ENCODE measurements around the gene RGS3. TPM values are rescaled to one million over a fixed set of nuclear protein-coding genes. Genes with fewer than 3 reads are reported as not detected.

RGS3 gene
- polyA plus RNA-seq, 1 of the 3 experiments (the other 2 are of a cell fraction): 50.6 TPM

DNA sequence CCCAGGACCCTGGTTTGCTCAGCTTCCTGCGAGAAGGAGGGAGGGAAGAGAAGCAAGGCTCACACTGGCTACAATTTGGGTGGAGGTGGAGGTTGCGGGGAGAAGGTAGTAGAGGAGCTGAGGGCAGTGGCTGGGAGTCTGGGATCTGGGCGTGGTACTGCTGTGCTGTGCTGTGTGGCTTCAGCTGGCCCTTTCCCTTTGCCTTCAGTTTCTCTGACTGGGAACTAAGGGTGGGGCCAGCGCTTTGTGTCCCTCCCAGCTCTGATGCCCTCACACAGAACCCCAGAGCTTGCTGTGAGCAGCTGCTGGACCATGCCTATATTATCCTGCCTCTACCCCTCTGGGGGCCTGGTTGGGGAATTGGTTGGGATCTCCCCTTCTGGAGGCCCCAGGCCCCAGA, 60.9 kb downstream of the RGS3 start:
- H3K36me3 ChIP-seq (replicated peaks in 1 of 2; ENCODE audit: control insufficient read depth in 1 of 2, insufficient read depth in 2 of 2, low read length in 1 of 2): no peaks in the 10 kb centered on the region
- H3K27me3 ChIP-seq (ENCODE audit: insufficient read depth): no peaks in the 10 kb centered on the region
- no peaks in the 10 kb centered on the region for H3F3A ChIP-seq (replicated peaks; ENCODE audit: insufficient read depth)
- TF ChIP-seq GATA2 (CRISPR knock-in tag; IDR thresholded peaks at IDR 0.05) (no peak), MXI1 (IDR thresholded peaks at IDR 0.05; ENCODE audit: low read depth, low read length) (no peak), YY1 (IDR thresholded peaks at IDR 0.05; ENCODE audit: low read depth) (no peak), SMC3 (IDR thresholded peaks at IDR 0.05; ENCODE audit: low read depth, low read length) (no peak), RFX5 (IDR thresholded peaks at IDR 0.05; ENCODE audit: low read length) (no peak), TEAD4 (IDR thresholded peaks at IDR 0.05; ENCODE audit: borderline replicate concordance, insufficient read depth) (no peak), JUND (IDR thresholded peaks at IDR 0.05) (no peak), ELF1 (IDR thresholded peaks at IDR 0.05) (no peak), NFIC (IDR thresholded peaks at IDR 0.05; ENCODE audit: borderline replicate concordance) (no peak), FOSL2 (IDR thresholded peaks at IDR 0.05; ENCODE audit: borderline replicate concordance, low read depth) (no peak), TCF12 (IDR thresholded peaks at IDR 0.05) (no peak)
- TF ChIP-seq, protein P1, sequence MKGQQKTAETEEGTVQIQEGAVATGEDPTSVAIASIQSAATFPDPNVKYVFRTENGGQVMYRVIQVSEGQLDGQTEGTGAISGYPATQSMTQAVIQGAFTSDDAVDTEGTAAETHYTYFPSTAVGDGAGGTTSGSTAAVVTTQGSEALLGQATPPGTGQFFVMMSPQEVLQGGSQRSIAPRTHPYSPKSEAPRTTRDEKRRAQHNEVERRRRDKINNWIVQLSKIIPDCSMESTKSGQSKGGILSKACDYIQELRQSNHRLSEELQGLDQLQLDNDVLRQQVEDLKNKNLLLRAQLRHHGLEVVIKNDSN (IDR thresholded peaks at IDR 0.05; ENCODE audit: borderline replicate concordance, low read depth): no peak
- TF ChIP-seq, protein P2, sequence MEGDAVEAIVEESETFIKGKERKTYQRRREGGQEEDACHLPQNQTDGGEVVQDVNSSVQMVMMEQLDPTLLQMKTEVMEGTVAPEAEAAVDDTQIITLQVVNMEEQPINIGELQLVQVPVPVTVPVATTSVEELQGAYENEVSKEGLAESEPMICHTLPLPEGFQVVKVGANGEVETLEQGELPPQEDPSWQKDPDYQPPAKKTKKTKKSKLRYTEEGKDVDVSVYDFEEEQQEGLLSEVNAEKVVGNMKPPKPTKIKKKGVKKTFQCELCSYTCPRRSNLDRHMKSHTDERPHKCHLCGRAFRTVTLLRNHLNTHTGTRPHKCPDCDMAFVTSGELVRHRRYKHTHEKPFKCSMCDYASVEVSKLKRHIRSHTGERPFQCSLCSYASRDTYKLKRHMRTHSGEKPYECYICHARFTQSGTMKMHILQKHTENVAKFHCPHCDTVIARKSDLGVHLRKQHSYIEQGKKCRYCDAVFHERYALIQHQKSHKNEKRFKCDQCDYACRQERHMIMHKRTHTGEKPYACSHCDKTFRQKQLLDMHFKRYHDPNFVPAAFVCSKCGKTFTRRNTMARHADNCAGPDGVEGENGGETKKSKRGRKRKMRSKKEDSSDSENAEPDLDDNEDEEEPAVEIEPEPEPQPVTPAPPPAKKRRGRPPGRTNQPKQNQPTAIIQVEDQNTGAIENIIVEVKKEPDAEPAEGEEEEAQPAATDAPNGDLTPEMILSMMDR (IDR thresholded peaks at IDR 0.05): no peak
- TF ChIP-seq, protein P3, sequence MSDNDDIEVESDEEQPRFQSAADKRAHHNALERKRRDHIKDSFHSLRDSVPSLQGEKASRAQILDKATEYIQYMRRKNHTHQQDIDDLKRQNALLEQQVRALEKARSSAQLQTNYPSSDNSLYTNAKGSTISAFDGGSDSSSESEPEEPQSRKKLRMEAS (IDR thresholded peaks at IDR 0.05; ENCODE audit: low read depth): no peak
- TF ChIP-seq, protein P4, sequence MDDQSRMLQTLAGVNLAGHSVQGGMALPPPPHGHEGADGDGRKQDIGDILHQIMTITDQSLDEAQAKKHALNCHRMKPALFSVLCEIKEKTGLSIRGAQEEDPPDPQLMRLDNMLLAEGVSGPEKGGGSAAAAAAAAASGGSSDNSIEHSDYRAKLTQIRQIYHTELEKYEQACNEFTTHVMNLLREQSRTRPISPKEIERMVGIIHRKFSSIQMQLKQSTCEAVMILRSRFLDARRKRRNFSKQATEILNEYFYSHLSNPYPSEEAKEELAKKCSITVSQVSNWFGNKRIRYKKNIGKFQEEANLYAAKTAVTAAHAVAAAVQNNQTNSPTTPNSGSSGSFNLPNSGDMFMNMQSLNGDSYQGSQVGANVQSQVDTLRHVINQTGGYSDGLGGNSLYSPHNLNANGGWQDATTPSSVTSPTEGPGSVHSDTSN (IDR thresholded peaks at IDR 0.05): no peak
- H3K9ac ChIP-seq: no peak overlapping the region
- no peaks in the 10 kb centered on the region for H3K9me2 ChIP-seq
- no peak for DNase-seq
- WGBS (ENCODE audit: low lambda C conversion rate): 88% methylated on average over 4 of the region's 4 CpGs
- CTCF ChIA-PET: interaction anchor here (1.0 to 1.2 kb wide), 2 partner anchors 54 to 78 kb away, joined by 3 read pairs; no protein-coding TSS in a partner anchor
- POLR2A ChIA-PET: no interaction called here
- H3K4me2 ChIP-seq: no peak overlapping the region
- H3K4me3 ChIP-seq (ENCODE audit: low read depth in 2 of 2, low read length in 1 of 2): no peak overlapping the region
- H3K9me3 ChIP-seq: no peaks in the 10 kb centered on the region
- H3K27ac ChIP-seq (ENCODE audit: low read depth in 2 of 2, low read length in 1 of 2): no peak overlapping the region
- H3K4me1 ChIP-seq (ENCODE audit: control insufficient read depth in 1 of 2, insufficient read depth in 2 of 2, low read depth in 1 of 2, low read length in 1 of 2): peaks cover 10 to 13% of the 10 kb centered on the region in 2 experiments; a peak in 1 of 4 replicates
- H4K20me1 ChIP-seq (ENCODE audit: insufficient read depth): no peaks in the 10 kb centered on the region
- no peak overlapping the region for H2AFZ ChIP-seq (ENCODE audit: low read depth)
- no peaks in the 10 kb centered on the region for H3K79me2 ChIP-seq (ENCODE audit: insufficient read depth)

- Histone ChIP-seq H3K79me2 (ENCODE audit: insufficient read depth) (no peaks in the 10 kb centered on the region), H2AFZ (ENCODE audit: low read depth) (no peak overlapping the region)
- CTCF ChIA-PET: interaction anchor here (1.2 kb wide), 1 partner anchor 53 kb away, joined by 3 read pairs; no protein-coding TSS in a partner anchor
Observed at GRCh38 chr9:113525205-113525604, 61.7 kb downstream of the RGS3 start.

More at GRCh38 chr9:113525205-113525604, 61.7 kb downstream of the RGS3 start:
- no peaks in the 10 kb centered on the region for H3K27me3 ChIP-seq (ENCODE audit: insufficient read depth)
- no peak for TF ChIP-seq GABPA (IDR thresholded peaks at IDR 0.05; ENCODE audit: low read depth)
- TF ChIP-seq EZH2phosphoT487 (IDR thresholded peaks at IDR 0.05; ENCODE audit: borderline replicate concordance, low read depth): no peak
- no peak for TF ChIP-seq POLR2AphosphoS5 (IDR thresholded peaks at IDR 0.05; ENCODE audit: low read depth, low read length)
- no peak for TF ChIP-seq RFX5 (IDR thresholded peaks at IDR 0.05; ENCODE audit: low read length)
- TF ChIP-seq, protein P5, sequence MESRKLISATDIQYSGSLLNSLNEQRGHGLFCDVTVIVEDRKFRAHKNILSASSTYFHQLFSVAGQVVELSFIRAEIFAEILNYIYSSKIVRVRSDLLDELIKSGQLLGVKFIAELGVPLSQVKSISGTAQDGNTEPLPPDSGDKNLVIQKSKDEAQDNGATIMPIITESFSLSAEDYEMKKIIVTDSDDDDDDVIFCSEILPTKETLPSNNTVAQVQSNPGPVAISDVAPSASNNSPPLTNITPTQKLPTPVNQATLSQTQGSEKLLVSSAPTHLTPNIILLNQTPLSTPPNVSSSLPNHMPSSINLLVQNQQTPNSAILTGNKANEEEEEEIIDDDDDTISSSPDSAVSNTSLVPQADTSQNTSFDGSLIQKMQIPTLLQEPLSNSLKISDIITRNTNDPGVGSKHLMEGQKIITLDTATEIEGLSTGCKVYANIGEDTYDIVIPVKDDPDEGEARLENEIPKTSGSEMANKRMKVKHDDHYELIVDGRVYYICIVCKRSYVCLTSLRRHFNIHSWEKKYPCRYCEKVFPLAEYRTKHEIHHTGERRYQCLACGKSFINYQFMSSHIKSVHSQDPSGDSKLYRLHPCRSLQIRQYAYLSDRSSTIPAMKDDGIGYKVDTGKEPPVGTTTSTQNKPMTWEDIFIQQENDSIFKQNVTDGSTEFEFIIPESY (IDR thresholded peaks at IDR 0.05; ENCODE audit: borderline replicate concordance, low read depth): no peak
- no peak for TF ChIP-seq SIN3A (IDR thresholded peaks at IDR 0.05; ENCODE audit: borderline replicate concordance, low read depth, low read length)
- TF ChIP-seq TCF12 (IDR thresholded peaks at IDR 0.05): no peak
- H4K20me1 ChIP-seq (ENCODE audit: insufficient read depth): no peaks in the 10 kb centered on the region
- no peak overlapping the region for H3K9ac ChIP-seq
- no peaks in the 10 kb centered on the region for H3K9me2 ChIP-seq
- H3F3A ChIP-seq (replicated peaks; ENCODE audit: insufficient read depth): no peaks in the 10 kb centered on the region
- peaks cover 2 to 18% of the 10 kb centered on the region in 2 experiments; a peak in 1 of 4 replicates for H3K4me1 ChIP-seq (ENCODE audit: control insufficient read depth in 1 of 2, insufficient read depth in 2 of 2, low read depth in 1 of 2, low read length in 1 of 2)
- H3K9me3 ChIP-seq: no peaks in the 10 kb centered on the region
- no peak overlapping the region for H3K4me2 ChIP-seq
- WGBS (ENCODE audit: low lambda C conversion rate): 100% methylated on average over 2 of the region's 4 CpGs
- no peak overlapping the region for H3K27ac ChIP-seq (ENCODE audit: low read depth in 2 of 2, low read length in 1 of 2)
- POLR2A ChIA-PET: no interaction called here
- H3K4me3 ChIP-seq (ENCODE audit: low read depth in 2 of 2, low read length in 1 of 2): no peak overlapping the region
- H3K36me3 ChIP-seq (replicated peaks in 1 of 2; ENCODE audit: control insufficient read depth in 1 of 2, insufficient read depth in 2 of 2, low read length in 1 of 2): no peaks in the 10 kb centered on the region
- DNase-seq: no peak
